Fibroblast of mammary gland (primary cell): ENCODE results near the gene LIN28B.

Source experiments
- DNase-seq: peaks from one replicate; pipeline ENCODE4 v3.0.0-alpha.2; 2010; ENCODE audit warnings: low read depth
- H3K4me3 ChIP-seq: 2 replicates; pipeline ENCODE4 v1.5.1; 2011; ENCODE audit warnings: low read depth, mild to moderate bottlenecking, low read length, moderate library complexity; ENCODE audit not compliant: control insufficient read depth
- CTCF ChIP-seq: conservative IDR thresholded peaks from 2 replicates; pipeline ENCODE4 v1.5.1; 2011; ENCODE audit warnings: low read depth, low read length, inconsistent platforms; ENCODE audit not compliant: control insufficient read depth, insufficient read depth

Gene LIN28B

GRCh38 chr6:105014448-105014847, 57.5 kb downstream of the LIN28B start:
- H3K4me3 ChIP-seq, result no peak overlapping the region
- TF ChIP-seq CTCF, result no peak
- DNase-seq, result no peak

GRCh38 chr6:105014954-105015353, 58.0 kb downstream of the LIN28B start:
- TF ChIP-seq CTCF, result no peak
- no peak overlapping the region for H3K4me3 ChIP-seq
- no peak for DNase-seq

GRCh38 chr6:105015482-105015881, 58.6 kb downstream of the LIN28B start:
- TF ChIP-seq CTCF, result no peak
- H3K4me3 ChIP-seq, result no peak overlapping the region
- peak; percentile 16 for DNase-seq

- no peak overlapping the region for H3K4me3 ChIP-seq
- TF ChIP-seq CTCF, result no peak
- no peak for DNase-seq
Observed at GRCh38 chr6:105019285-105019684, 62.4 kb downstream of the LIN28B start.

- no peak for DNase-seq
- no peak for TF ChIP-seq CTCF
- H3K4me3 ChIP-seq, result no peak overlapping the region
Observed at GRCh38 chr6:105021399-105021798, 64.5 kb downstream of the LIN28B start.

GRCh38 chr6:105022416-105022815, 65.5 kb downstream of the LIN28B start:
- no peak overlapping the region for H3K4me3 ChIP-seq
- no peak for TF ChIP-seq CTCF
- no peak for DNase-seq

GRCh38 chr6:105024803-105025202, 67.9 kb downstream of the LIN28B start:
- TF ChIP-seq CTCF, result no peak
- H3K4me3 ChIP-seq, result no peak overlapping the region
- no peak for DNase-seq
